K562 (cell line): Measurements from ENCODE around the gene IFNK. TPM values are rescaled to one million over a fixed set of nuclear protein-coding genes. Genes with fewer than 3 reads are reported as not detected.

Experiments
- CHD4 ChIP-seq: fragments of 200-600 bp; sonication (generic); IDR thresholded peaks from 3 replicates; pipeline ENCODE4 v1.6.1; 2012; ENCODE audit warnings: low read depth, mild to moderate bottlenecking, mixed read lengths, low read length, inconsistent platforms; ENCODE audit not compliant: insufficient read depth, insufficient replicate concordance, poor library complexity, severe bottlenecking
- CREM ChIP-seq: IDR thresholded peaks from 2 replicates; pipeline ENCODE4 v1.6.1; 2014; ENCODE audit warnings: antibody characterized with exemption, low read depth
- CTBP1 ChIP-seq: fragments of 450-650 bp; IDR thresholded peaks from 2 replicates; pipeline ENCODE4 v1.6.1; 2016; ENCODE audit warnings: borderline replicate concordance
- DDX20 ChIP-seq: fragments of 450-650 bp; IDR thresholded peaks from 2 replicates; pipeline ENCODE4 v1.6.1; 2016; ENCODE audit warnings: missing genetic modification characterization, low read depth, mild to moderate bottlenecking, missing compliant biosample characterization, moderate library complexity
- HNRNPLL ChIP-seq: fragments of 200-400 bp; formaldehyde crosslinking; IDR thresholded peaks from 2 replicates; pipeline ENCODE4 v1.6.1; 2017; ENCODE audit warnings: low read length, low read depth, mild to moderate bottlenecking; ENCODE audit not compliant: poor library complexity, severe bottlenecking
- NBN ChIP-seq: fragments of 450-650 bp; IDR thresholded peaks from 2 replicates; pipeline ENCODE4 v1.6.1; 2016; ENCODE audit warnings: low read depth, mild to moderate bottlenecking
- NEUROD1 ChIP-seq: fragments of 150-350 bp; IDR thresholded peaks from 2 replicates; pipeline ENCODE4 v1.6.1; 2014; ENCODE audit warnings: borderline replicate concordance, low read length, low read depth; ENCODE audit not compliant: partially characterized antibody
- NFYB ChIP-seq: IDR thresholded peaks from 2 replicates; pipeline ENCODE4 v1.6.1; 2011; ENCODE audit warnings: mild to moderate bottlenecking, moderate library complexity; ENCODE audit not compliant: insufficient read length; ENCODE audit errors: extremely low read depth
- NONO ChIP-seq, 2 experiments: fragments of 200-400 bp in 1 of 2; fragments of 450-650 bp in 1 of 2; formaldehyde crosslinking in 1 of 2; IDR thresholded peaks; 2 replicates each; pipeline ENCODE4 v1.6.1; 2017; ENCODE audit warnings: low read depth in 2 of 2, mild to moderate bottlenecking in 2 of 2, moderate library complexity in 2 of 2, low read length in 1 of 2
- RAD21 ChIP-seq, 2 experiments: fragments of 250-450 bp in 1 of 2; fragments of 450-650 bp in 1 of 2; sonication (Bioruptor Pico) in 1 of 2; formaldehyde crosslinking in 1 of 2; IDR thresholded peaks in 1 of 2; conservative IDR thresholded peaks in 1 of 2; 2 replicates each; pipeline versions ENCODE4 v1.4.0 to v1.8.0; 2020 to 2022; ENCODE audit warnings: mild to moderate bottlenecking in 2 of 2, moderate library complexity in 1 of 2
- RBFOX2 ChIP-seq: fragments of 200-400 bp; formaldehyde crosslinking; IDR thresholded peaks from 2 replicates; pipeline ENCODE4 v1.6.1; 2017; ENCODE audit warnings: low read depth, mild to moderate bottlenecking, low read length, moderate library complexity
- ZKSCAN3 ChIP-seq: fragments of 250-450 bp; sonication (Bioruptor Pico); IDR thresholded peaks from 2 replicates; pipeline ENCODE4 v1.4.0; 2020
- ZNF444 ChIP-seq: fragments of 250-450 bp; sonication (Bioruptor Pico); IDR thresholded peaks from 2 replicates; pipeline ENCODE4 v1.4.0; 2020; ENCODE audit warnings: mild to moderate bottlenecking, moderate library complexity
- ZNF644 ChIP-seq: fragments of 200-800 bp; sonication (Bioruptor generic); IDR thresholded peaks from 2 replicates; pipeline ENCODE4 v1.6.1; 2016; ENCODE audit warnings: low read depth, missing genetic modification characterization, missing compliant biosample characterization
- ZNF766 ChIP-seq: fragments of 200-800 bp; sonication (Bioruptor generic); conservative IDR thresholded peaks from 2 replicates; pipeline ENCODE4 v1.6.1; 2016; ENCODE audit warnings: missing genetic modification characterization, missing compliant biosample characterization
- polyA plus RNA-seq, 8 experiments: library from polyadenylated mRNA; depleted of rRNA in 4 of 8; stranded (reverse) in 5 of 8; unstranded in 3 of 8; fragments of >200 nt; fragmentation: Nextera tagmentation in 2 of 8; fragmentation: Illumina TruSeq in 1 of 8; extraction: Ambion mirVana in 2 of 8; extraction: Trizol in 1 of 8; gene quantifications; 2 replicates each; pipeline versions ENCODE4 v1.2.1 to v1.2.3, GENCODE V29; 2011 to 2014; ENCODE audit warnings: inconsistent platforms in 1 of 8, missing spikeins in 1 of 8
- total RNA-seq, 7 experiments: library from RNA; depleted of rRNA in 6 of 7; stranded (reverse); fragments of >200 nt in 6 of 7; fragmentation: Illumina TruSeq in 2 of 7; extraction: Trizol in 2 of 7; gene quantifications; 2 replicates each; pipeline versions ENCODE4 v1.2.1 to v1.2.3, GENCODE V29; 2011 to 2021; ENCODE audit warnings: low replicate concordance in 1 of 7
- TF ChIP-seq, protein P1 (sequence below): sonication (generic); formaldehyde crosslinking; IDR thresholded peaks from 2 replicates; pipeline ENCODE4 v1.8.0; 2022; ENCODE audit warnings: missing genetic modification reagents, mild to moderate bottlenecking, moderate library complexity, borderline replicate concordance
- TF ChIP-seq, protein P2 (sequence below): fragments of 450-650 bp; IDR thresholded peaks from 2 replicates; pipeline ENCODE4 v1.6.1; 2014; ENCODE audit warnings: low read depth, mild to moderate bottlenecking, moderate library complexity, borderline replicate concordance
- TF ChIP-seq, protein P3 (sequence below): fragments of 200-800 bp; sonication (Bioruptor generic); IDR thresholded peaks from 2 replicates; pipeline ENCODE4 v1.6.1; 2017; ENCODE audit warnings: missing genetic modification characterization, missing compliant biosample characterization
- TF ChIP-seq, protein P4 (sequence below): fragments of 450-650 bp; formaldehyde crosslinking; IDR thresholded peaks from 2 replicates; pipeline ENCODE4 v1.4.0; 2022; ENCODE audit warnings: mild to moderate bottlenecking, moderate library complexity

Gene IFNK
- total and polyA plus RNA-seq, 9 of the 15 experiments (the other 6 are each of a cell fraction or from before 2014, with no cell fraction given) = 0.11 TPM; not detected in 8

DNA sequence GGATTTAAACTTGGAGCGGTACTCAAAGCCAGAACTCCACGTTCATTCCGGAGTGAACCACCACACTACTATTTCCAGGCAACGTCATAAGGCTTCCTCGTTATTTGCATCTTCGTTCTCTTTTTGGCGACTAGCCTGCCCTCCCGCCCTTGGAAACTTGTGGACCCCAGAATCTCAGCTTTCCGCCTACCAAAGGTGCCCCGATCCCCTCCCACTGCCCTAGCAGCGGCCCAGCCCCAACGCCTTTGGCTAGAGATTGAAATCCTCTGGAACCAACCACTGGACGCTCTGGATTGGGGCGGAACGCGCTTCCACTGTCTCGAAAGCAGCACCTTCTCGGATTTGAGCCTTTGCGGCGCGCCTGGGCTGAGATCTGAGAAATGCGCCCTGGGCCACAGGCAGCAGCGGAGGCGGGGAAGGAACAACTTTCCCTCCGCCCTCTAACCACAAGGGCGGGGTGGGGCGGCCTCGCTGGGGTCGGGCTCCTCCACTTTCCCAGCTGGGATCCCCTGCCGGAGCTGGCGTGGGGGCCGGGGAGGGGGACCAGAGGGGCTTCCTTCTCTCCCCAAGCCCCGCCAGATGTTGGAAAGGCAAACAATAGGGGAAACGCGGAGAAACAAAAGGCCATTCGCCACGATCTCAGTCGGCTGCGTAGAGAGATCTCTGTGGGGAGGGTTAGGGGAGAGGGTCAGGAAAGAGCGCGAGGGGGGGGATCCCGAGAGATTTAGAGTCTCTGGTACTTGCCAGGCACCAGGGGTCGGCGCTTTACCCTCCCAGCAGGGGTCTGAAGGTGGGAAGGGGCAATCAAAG, 4.2 kb downstream of the IFNK start (continued):
- no peak for TF ChIP-seq NONO (IDR thresholded peaks at IDR 0.05; ENCODE audit: low read depth in 2 of 2, low read length in 1 of 2)
- no peak for TF ChIP-seq CTBP1
- no peak for TF ChIP-seq ZNF766 (CRISPR knock-in tag)
- no peak for TF ChIP-seq RAD21 (CRISPR knock-in tag; conservative IDR thresholded peaks at IDR 0.05 in 1 of 2, IDR thresholded peaks at IDR 0.05 in 1 of 2)
- no peak for TF ChIP-seq NFYB
- TF ChIP-seq, protein P1, sequence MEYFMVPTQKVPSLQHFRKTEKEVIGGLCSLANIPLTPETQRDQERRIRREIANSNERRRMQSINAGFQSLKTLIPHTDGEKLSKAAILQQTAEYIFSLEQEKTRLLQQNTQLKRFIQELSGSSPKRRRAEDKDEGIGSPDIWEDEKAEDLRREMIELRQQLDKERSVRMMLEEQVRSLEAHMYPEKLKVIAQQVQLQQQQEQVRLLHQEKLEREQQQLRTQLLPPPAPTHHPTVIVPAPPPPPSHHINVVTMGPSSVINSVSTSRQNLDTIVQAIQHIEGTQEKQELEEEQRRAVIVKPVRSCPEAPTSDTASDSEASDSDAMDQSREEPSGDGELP (CRISPR knock-in tag) = peak; percentile 33
- peak; percentile 86 for TF ChIP-seq CREM
- TF ChIP-seq, protein P2, sequence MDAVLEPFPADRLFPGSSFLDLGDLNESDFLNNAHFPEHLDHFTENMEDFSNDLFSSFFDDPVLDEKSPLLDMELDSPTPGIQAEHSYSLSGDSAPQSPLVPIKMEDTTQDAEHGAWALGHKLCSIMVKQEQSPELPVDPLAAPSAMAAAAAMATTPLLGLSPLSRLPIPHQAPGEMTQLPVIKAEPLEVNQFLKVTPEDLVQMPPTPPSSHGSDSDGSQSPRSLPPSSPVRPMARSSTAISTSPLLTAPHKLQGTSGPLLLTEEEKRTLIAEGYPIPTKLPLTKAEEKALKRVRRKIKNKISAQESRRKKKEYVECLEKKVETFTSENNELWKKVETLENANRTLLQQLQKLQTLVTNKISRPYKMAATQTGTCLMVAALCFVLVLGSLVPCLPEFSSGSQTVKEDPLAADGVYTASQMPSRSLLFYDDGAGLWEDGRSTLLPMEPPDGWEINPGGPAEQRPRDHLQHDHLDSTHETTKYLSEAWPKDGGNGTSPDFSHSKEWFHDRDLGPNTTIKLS = no peak
- TF ChIP-seq NBN = no peak
- TF ChIP-seq DDX20 (tag) = no peak
- TF ChIP-seq, protein P3, sequence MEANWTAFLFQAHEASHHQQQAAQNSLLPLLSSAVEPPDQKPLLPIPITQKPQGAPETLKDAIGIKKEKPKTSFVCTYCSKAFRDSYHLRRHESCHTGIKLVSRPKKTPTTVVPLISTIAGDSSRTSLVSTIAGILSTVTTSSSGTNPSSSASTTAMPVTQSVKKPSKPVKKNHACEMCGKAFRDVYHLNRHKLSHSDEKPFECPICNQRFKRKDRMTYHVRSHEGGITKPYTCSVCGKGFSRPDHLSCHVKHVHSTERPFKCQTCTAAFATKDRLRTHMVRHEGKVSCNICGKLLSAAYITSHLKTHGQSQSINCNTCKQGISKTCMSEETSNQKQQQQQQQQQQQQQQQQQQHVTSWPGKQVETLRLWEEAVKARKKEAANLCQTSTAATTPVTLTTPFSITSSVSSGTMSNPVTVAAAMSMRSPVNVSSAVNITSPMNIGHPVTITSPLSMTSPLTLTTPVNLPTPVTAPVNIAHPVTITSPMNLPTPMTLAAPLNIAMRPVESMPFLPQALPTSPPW (CRISPR knock-in tag) = peak; percentile 48
- TF ChIP-seq, protein P4, sequence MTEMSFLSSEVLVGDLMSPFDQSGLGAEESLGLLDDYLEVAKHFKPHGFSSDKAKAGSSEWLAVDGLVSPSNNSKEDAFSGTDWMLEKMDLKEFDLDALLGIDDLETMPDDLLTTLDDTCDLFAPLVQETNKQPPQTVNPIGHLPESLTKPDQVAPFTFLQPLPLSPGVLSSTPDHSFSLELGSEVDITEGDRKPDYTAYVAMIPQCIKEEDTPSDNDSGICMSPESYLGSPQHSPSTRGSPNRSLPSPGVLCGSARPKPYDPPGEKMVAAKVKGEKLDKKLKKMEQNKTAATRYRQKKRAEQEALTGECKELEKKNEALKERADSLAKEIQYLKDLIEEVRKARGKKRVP (CRISPR knock-in tag) = no peak
- TF ChIP-seq ZKSCAN3 (CRISPR knock-in tag) = no peak
- no peak for TF ChIP-seq NEUROD1
- TF ChIP-seq HNRNPLL = no peak
- no peak for TF ChIP-seq ZNF644
- no peak for TF ChIP-seq ZNF444 (CRISPR knock-in tag)
- TF ChIP-seq CHD4 = no peak
- TF ChIP-seq RBFOX2 = peak; percentile 22; the same call in 1 of the 2 replicates
